Sigmoid colon (tissue), 7 donors: ENCODE data around the gene SLC17A1. TPM values are rescaled to one million over a fixed set of nuclear protein-coding genes. Genes with fewer than 3 reads are reported as not detected.

ENCODE experiments used
- DNase-seq: peaks from one replicate; pipeline ENCODE4 v3.0.0-alpha.2; 2019
- H3K27ac ChIP-seq, 4 donors: fragments of 200-600 bp; sonication (generic); one replicate each; pipeline ENCODE4 v1.5.1; 2016 to 2019; ENCODE audit warnings: mild to moderate bottlenecking in 1 of 4
- H3K27me3 ChIP-seq, 3 donors: fragments of 200-600 bp; sonication (generic); one replicate each; pipeline ENCODE4 v1.5.1; 2019; ENCODE audit warnings: mild to moderate bottlenecking in 1 of 3
- H3K36me3 ChIP-seq, 4 donors: fragments of 200-600 bp; sonication (generic); one replicate each; pipeline ENCODE4 v1.5.1; 2016 to 2019
- H3K4me1 ChIP-seq, 4 donors: fragments of 200-600 bp; sonication (generic); one replicate each; pipeline ENCODE4 v1.5.1; 2017 to 2019
- H3K4me3 ChIP-seq, 4 donors: fragments of 200-600 bp; sonication (generic); one replicate each; pipeline ENCODE4 v1.5.1; 2017 to 2019; ENCODE audit warnings: mild to moderate bottlenecking in 2 of 4, moderate library complexity in 1 of 4
- H3K9me3 ChIP-seq, 4 donors: fragments of 200-600 bp in 3 of 4; sonication (generic) in 3 of 4; one replicate each; pipeline versions ENCODE4 v1.5.1 to v1.6.1; 2013 to 2019
- EP300 ChIP-seq, 4 donors: sonication (generic); formaldehyde crosslinking; IDR thresholded peaks; one replicate each; pipeline ENCODE4 v1.6.1; 2017; ENCODE audit warnings: antibody characterized with exemption in 4 of 4
- POLR2A ChIP-seq, 2 donors: fragments of 450-650 bp; IDR thresholded peaks; one replicate each; pipeline ENCODE4 v1.6.1; 2016; ENCODE audit warnings: antibody characterized with exemption in 2 of 2, mild to moderate bottlenecking in 2 of 2, moderate library complexity in 2 of 2
- POLR2AphosphoS5 ChIP-seq, 4 donors: sonication (generic); formaldehyde crosslinking; IDR thresholded peaks; one replicate each; pipeline ENCODE4 v1.6.1; 2017; ENCODE audit warnings: antibody characterized with exemption in 4 of 4
- WGBS, 2 donors: extraction: QIAGEN DNeasy Blood & Tissue Kit; methylation state at CpG; one replicate each; pipeline ENCODE4 v1.1.7; 2013; 5-methylcytosine and 5-hydroxymethylcytosine counted together
- intact Hi-C: fragments of 100-400 bp; cut with DNase I; formaldehyde crosslinking; loops from one replicate; pipeline ENCODE4 v1.15.1; 2023
- polyA plus RNA-seq, 3 donors: library from polyadenylated mRNA; stranded (reverse); fragments of 200-250 nt; gene quantifications; one replicate each; pipeline ENCODE4 v1.2.3, GENCODE V29; 2013
- total RNA-seq, 4 donors: library from RNA; depleted of rRNA; stranded (reverse); fragments of >200 nt; gene quantifications; one replicate each; pipeline ENCODE4 v1.1.0, GENCODE V29; 2016
- TF ChIP-seq, protein P1 (sequence below), 4 experiments: fragments of 450-650 bp in 3 of 4; fragments of 200-600 bp in 1 of 4; IDR thresholded peaks; one replicate each; pipeline ENCODE4 v1.5.1; 2016 to 2019; ENCODE audit warnings: antibody characterized with exemption in 4 of 4, mild to moderate bottlenecking in 3 of 4, moderate library complexity in 2 of 4
- donor health status: healthy with polysubstance abuse.
- donor health status: Bipolar disorder and iron deficiency.
- donor health status: healthy.

Gene SLC17A1
- total and polyA plus RNA-seq, 7 donors, result 0.04 TPM; not detected in 6

GRCh38 chr6:25866011-25866410 lies 34.2 kb upstream of the SLC17A1 start:
- TF ChIP-seq POLR2AphosphoS5 (IDR thresholded peaks at IDR 0.05) (no peak), POLR2A (IDR thresholded peaks at IDR 0.05) (no peak), EP300 (IDR thresholded peaks at IDR 0.05) (no peak)
- TF ChIP-seq, protein P1, sequence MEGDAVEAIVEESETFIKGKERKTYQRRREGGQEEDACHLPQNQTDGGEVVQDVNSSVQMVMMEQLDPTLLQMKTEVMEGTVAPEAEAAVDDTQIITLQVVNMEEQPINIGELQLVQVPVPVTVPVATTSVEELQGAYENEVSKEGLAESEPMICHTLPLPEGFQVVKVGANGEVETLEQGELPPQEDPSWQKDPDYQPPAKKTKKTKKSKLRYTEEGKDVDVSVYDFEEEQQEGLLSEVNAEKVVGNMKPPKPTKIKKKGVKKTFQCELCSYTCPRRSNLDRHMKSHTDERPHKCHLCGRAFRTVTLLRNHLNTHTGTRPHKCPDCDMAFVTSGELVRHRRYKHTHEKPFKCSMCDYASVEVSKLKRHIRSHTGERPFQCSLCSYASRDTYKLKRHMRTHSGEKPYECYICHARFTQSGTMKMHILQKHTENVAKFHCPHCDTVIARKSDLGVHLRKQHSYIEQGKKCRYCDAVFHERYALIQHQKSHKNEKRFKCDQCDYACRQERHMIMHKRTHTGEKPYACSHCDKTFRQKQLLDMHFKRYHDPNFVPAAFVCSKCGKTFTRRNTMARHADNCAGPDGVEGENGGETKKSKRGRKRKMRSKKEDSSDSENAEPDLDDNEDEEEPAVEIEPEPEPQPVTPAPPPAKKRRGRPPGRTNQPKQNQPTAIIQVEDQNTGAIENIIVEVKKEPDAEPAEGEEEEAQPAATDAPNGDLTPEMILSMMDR (IDR thresholded peaks at IDR 0.05), result no peak
- no peak for DNase-seq
- intact Hi-C loops, result no loop called here
- no peak overlapping the region for H3K4me3 ChIP-seq
- H3K4me1 ChIP-seq, result no peaks in the 10 kb centered on the region
- H3K9me3 ChIP-seq, result no peaks in the 10 kb centered on the region
- H3K36me3 ChIP-seq, result no peaks in the 10 kb centered on the region
- 55 to 75% methylated on average over 3 of the region's 3 CpGs for WGBS, 2 donors
- H3K27me3 ChIP-seq, result no peaks in the 10 kb centered on the region
- H3K27ac ChIP-seq, result no peak overlapping the region

DNA sequence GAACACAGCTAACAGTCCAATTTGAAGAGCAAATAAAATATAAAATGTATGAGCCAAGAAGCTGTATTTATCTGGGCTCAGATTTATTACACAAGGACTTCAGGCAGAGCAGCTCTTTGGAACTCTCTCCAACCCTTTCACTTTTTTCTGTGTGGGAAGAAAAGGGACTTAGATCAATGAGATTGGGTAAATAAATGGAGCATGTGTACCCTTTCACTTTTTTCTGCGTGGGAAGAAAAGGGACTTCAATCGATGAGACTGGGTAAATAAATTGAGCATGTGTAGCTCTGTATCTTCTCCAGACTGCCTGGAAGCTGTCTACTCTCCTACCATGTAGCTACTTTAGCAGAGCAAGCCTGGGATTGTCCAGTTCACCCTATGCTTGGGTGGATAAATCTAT lies 31.5 kb upstream of the SLC17A1 start:
- Histone ChIP-seq H3K4me3 (no peak overlapping the region), H3K27me3 (no peaks in the 10 kb centered on the region), H3K9me3 (no peaks in the 10 kb centered on the region), H3K36me3 (no peaks in the 10 kb centered on the region), H3K27ac (no peak overlapping the region), H3K4me1 (no peaks in the 10 kb centered on the region)
- TF ChIP-seq POLR2AphosphoS5 (IDR thresholded peaks at IDR 0.05) (no peak), EP300 (IDR thresholded peaks at IDR 0.05) (no peak), POLR2A (IDR thresholded peaks at IDR 0.05) (no peak)
- TF ChIP-seq, protein P1 (IDR thresholded peaks at IDR 0.05), result no peak
- DNase-seq, result no peak
- intact Hi-C loops, result no loop called here
- 30 to 65% methylated on average over 2 of the region's 2 CpGs for whole genome bisulfite sequencing, 2 donors

- Histone ChIP-seq H3K4me3 (no peak overlapping the region), H3K27ac (no peak overlapping the region)
These were observed 30.3 kb upstream of the SLC17A1 start for GRCh38 chr6:25862199-25862598.

DNA sequence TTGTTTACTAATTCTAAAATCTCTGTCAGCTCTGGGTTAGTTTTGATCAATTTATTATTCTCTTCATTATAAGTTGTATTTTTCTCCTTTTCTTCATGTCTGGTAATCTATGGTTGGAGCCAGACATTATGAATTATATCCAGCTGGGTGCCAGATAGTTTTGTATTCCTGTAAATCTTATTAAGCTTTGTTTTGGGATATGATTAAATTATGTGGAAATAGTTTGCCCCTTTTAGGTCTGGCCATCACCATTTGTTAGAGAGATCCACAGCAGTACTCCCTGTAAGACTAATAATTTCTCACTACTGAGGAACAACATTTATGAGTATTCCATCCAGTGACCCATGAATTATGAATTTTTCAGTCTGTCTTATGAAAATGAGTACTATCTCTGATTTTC lies 20.9 kb upstream of the SLC17A1 start:
- peaks cover 0 to 3% (median 0%) of the 10 kb centered on the region in 4 donors for H3K9me3 ChIP-seq
- no peaks in the 10 kb centered on the region for H3K27me3 ChIP-seq
- intact Hi-C loops, result no loop called here
- no peaks in the 10 kb centered on the region for H3K4me1 ChIP-seq
- H3K27ac ChIP-seq, result no peak overlapping the region
- DNase-seq, result no peak
- H3K4me3 ChIP-seq, result no peak overlapping the region
- TF ChIP-seq, protein P1 (IDR thresholded peaks at IDR 0.05), result no peak
- TF ChIP-seq POLR2A (IDR thresholded peaks at IDR 0.05), result no peak
- TF ChIP-seq POLR2AphosphoS5 (IDR thresholded peaks at IDR 0.05), result no peak
- no peak for TF ChIP-seq EP300 (IDR thresholded peaks at IDR 0.05)
- no peaks in the 10 kb centered on the region for H3K36me3 ChIP-seq

More at GRCh38 chr6:25862199-25862598, 30.3 kb upstream of the SLC17A1 start:
- DNase-seq, result no peak
- WGBS, 2 donors, result 93 to 95% methylated on average over 4 of the region's 4 CpGs
- no peaks in the 10 kb centered on the region for H3K4me1 ChIP-seq
- TF ChIP-seq EP300 (IDR thresholded peaks at IDR 0.05), result no peak
- TF ChIP-seq, protein P1 (IDR thresholded peaks at IDR 0.05), result no peak
- no peak for TF ChIP-seq POLR2AphosphoS5 (IDR thresholded peaks at IDR 0.05)
- TF ChIP-seq POLR2A (IDR thresholded peaks at IDR 0.05), result no peak
- intact Hi-C loops, result no loop called here
- no peaks in the 10 kb centered on the region for H3K9me3 ChIP-seq
- no peaks in the 10 kb centered on the region for H3K27me3 ChIP-seq
- H3K36me3 ChIP-seq, result no peaks in the 10 kb centered on the region

DNA sequence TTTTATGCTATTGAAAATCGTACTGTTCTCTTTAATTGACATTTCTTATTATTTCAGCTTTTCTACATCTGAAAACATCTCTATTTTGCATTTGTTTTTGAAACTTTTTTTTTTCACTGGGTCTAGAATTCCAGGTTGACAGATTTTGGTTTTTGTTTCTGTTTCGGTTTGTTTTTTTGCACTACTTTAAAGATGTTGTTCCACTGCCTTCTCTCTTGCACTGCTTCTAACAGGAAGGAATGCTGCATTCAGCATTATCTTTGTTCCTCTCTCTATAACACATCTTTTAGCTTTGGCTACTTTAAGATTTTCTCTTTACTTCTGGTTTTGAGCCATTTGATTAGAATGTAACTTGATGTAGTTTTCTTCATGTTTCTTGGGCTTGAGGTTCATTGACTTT lies 20.1 kb upstream of the SLC17A1 start:
- Histone ChIP-seq H3K27ac (no peak overlapping the region), H3K27me3 (no peaks in the 10 kb centered on the region), H3K4me1 (no peaks in the 10 kb centered on the region), H3K4me3 (no peak overlapping the region), H3K36me3 (no peaks in the 10 kb centered on the region), H3K9me3 (peaks cover 0 to 3% (median 0%) of the 10 kb centered on the region in 4 donors)
- 62 to 89% methylated on average over 2 of the region's 2 CpGs for whole genome bisulfite sequencing, 2 donors
- no peak for TF ChIP-seq EP300 (IDR thresholded peaks at IDR 0.05)
- TF ChIP-seq, protein P1 (IDR thresholded peaks at IDR 0.05), result no peak
- intact Hi-C loops, result no loop called here
- DNase-seq, result no peak
